ENCODE data around the gene CTDSP1. TPM values are rescaled to one million over a fixed set of nuclear protein-coding genes. Genes with fewer than 3 reads are reported as not detected.

Gene CTDSP1
- total RNA-seq, 1 experiment from 2014 or later: 26.9 TPM

GRCh38 chr2:218434456-218434855 is 34.8 kb downstream of the CTDSP1 start:
- DNase-seq (ENCODE audit: low read depth, low spot score): no peak
- in situ Hi-C loops (cut with HindIII; ENCODE audit: low pct_unique_long_range_greater_than_20kb, low sequenced_read_pairs): no loop called here

- in situ Hi-C loops (cut with HindIII; ENCODE audit: low pct_unique_long_range_greater_than_20kb, low sequenced_read_pairs): no loop called here
- no peak for DNase-seq (ENCODE audit: low read depth, low spot score)
Measured at GRCh38 chr2:218435003-218435982, 35.6 kb downstream of the CTDSP1 start.

GRCh38 chr2:218436992-218437391 is 37.3 kb downstream of the CTDSP1 start:
- in situ Hi-C loops (cut with HindIII; ENCODE audit: low pct_unique_long_range_greater_than_20kb, low sequenced_read_pairs): no loop called here
- DNase-seq (ENCODE audit: low read depth, low spot score): no peak

GRCh38 chr2:218437969-218438368 is 38.3 kb downstream of the CTDSP1 start:
- no peak for DNase-seq (ENCODE audit: low read depth, low spot score)
- in situ Hi-C loops (cut with HindIII; ENCODE audit: low pct_unique_long_range_greater_than_20kb, low sequenced_read_pairs): no loop called here

GRCh38 chr2:218438596-218438995 is 38.9 kb downstream of the CTDSP1 start:
- in situ Hi-C loops (cut with HindIII; ENCODE audit: low pct_unique_long_range_greater_than_20kb, low sequenced_read_pairs): no loop called here

GRCh38 chr2:218444692-218445357 is 45.2 kb downstream of the CTDSP1 start:
- DNase-seq (ENCODE audit: low read depth, low spot score): no peak
- in situ Hi-C loops (cut with HindIII; ENCODE audit: low pct_unique_long_range_greater_than_20kb, low sequenced_read_pairs): no loop called here

More at GRCh38 chr2:218438596-218438995, 38.9 kb downstream of the CTDSP1 start:
- no peak for DNase-seq (ENCODE audit: low read depth, low spot score)

- in situ Hi-C loops (cut with HindIII; ENCODE audit: low pct_unique_long_range_greater_than_20kb, low sequenced_read_pairs): no loop called here
- DNase-seq (ENCODE audit: low read depth, low spot score): no peak
Measured at GRCh38 chr2:218445602-218446001, 45.9 kb downstream of the CTDSP1 start.

- in situ Hi-C loops (cut with HindIII; ENCODE audit: low pct_unique_long_range_greater_than_20kb, low sequenced_read_pairs): no loop called here
Measured at GRCh38 chr2:218446547-218446946, 46.9 kb downstream of the CTDSP1 start.

GRCh38 chr2:218447072-218447471 is 47.4 kb downstream of the CTDSP1 start:
- in situ Hi-C loops (cut with HindIII; ENCODE audit: low pct_unique_long_range_greater_than_20kb, low sequenced_read_pairs): no loop called here
- DNase-seq (ENCODE audit: low read depth, low spot score): no peak

More at GRCh38 chr2:218446547-218446946, 46.9 kb downstream of the CTDSP1 start:
- no peak for DNase-seq (ENCODE audit: low read depth, low spot score)

- DNase-seq (ENCODE audit: low read depth, low spot score): no peak
- in situ Hi-C loops (cut with HindIII; ENCODE audit: low pct_unique_long_range_greater_than_20kb, low sequenced_read_pairs): no loop called here
Measured at GRCh38 chr2:218448934-218449333, 49.3 kb downstream of the CTDSP1 start.

GRCh38 chr2:218452079-218452478 is 52.4 kb downstream of the CTDSP1 start:
- no peak for DNase-seq (ENCODE audit: low read depth, low spot score)
- in situ Hi-C loops (cut with HindIII; ENCODE audit: low pct_unique_long_range_greater_than_20kb, low sequenced_read_pairs): no loop called here

Small RNAs within 50 kb of the gene (small RNA-seq; reads per million reads assigned to genes)
- gene MIR26B: 0.44 to 98.4 reads per million in 2 experiments

Other genes starting within 250 kb of the CTDSP1 start
- not detected in 2 replicates for gene CXCR1, start 232.9 kb upstream of the CTDSP1 start, total RNA-seq (2014; rRNA removed; shearing (Covaris generic))
- gene ARPC2, start 182.7 kb upstream of the CTDSP1 start, total RNA-seq (2014; rRNA removed; shearing (Covaris generic)): 196 and 198 TPM in 2 replicates
- gene GPBAR1, start 138.9 kb upstream of the CTDSP1 start, total RNA-seq (2014; rRNA removed; shearing (Covaris generic)): not detected in 2 replicates
- gene AAMP, start 129.7 kb upstream of the CTDSP1 start, total RNA-seq (2014; rRNA removed; shearing (Covaris generic)): 138 and 153 TPM in 2 replicates
- gene PNKD, start 129.3 kb upstream of the CTDSP1 start, total RNA-seq (2014; rRNA removed; shearing (Covaris generic)): 25.5 and 27.1 TPM in 2 replicates
- gene TMBIM1, start 107.4 kb upstream of the CTDSP1 start, total RNA-seq (2014; rRNA removed; shearing (Covaris generic)): 85.8 and 87.7 TPM in 2 replicates
- not detected in 2 replicates for gene CATIP, start 43.0 kb upstream of the CTDSP1 start, total RNA-seq (2014; rRNA removed; shearing (Covaris generic))
- 0.11 TPM in 1 of 2 replicates, not detected in the other for gene SLC11A1, start 17.6 kb upstream of the CTDSP1 start, total RNA-seq (2014; rRNA removed; shearing (Covaris generic))
- 0.05 and 0.11 TPM in 2 replicates for gene VIL1, start 19.3 kb downstream of the CTDSP1 start, total RNA-seq (2014; rRNA removed; shearing (Covaris generic))
- 6.0 and 7.4 TPM in 2 replicates for gene USP37, start 168.5 kb downstream of the CTDSP1 start, total RNA-seq (2014; rRNA removed; shearing (Covaris generic))
- 66.4 and 68.3 TPM in 2 replicates for gene CNOT9, start 169.0 kb downstream of the CTDSP1 start, total RNA-seq (2014; rRNA removed; shearing (Covaris generic))
- gene PLCD4, start 208.0 kb downstream of the CTDSP1 start, total RNA-seq (2014; rRNA removed; shearing (Covaris generic)): 0.32 and 0.53 TPM in 2 replicates

Measured in SK-MEL-5 (cell line).